ENCODE measurements around the gene CHURC1. TPM values are rescaled to one million over a fixed set of nuclear protein-coding genes. Genes with fewer than 3 reads are reported as not detected.

Gene CHURC1
- total and polyA plus RNA-seq, 2 experiments from 2014 or later: 42.0 to 218 TPM

DNA sequence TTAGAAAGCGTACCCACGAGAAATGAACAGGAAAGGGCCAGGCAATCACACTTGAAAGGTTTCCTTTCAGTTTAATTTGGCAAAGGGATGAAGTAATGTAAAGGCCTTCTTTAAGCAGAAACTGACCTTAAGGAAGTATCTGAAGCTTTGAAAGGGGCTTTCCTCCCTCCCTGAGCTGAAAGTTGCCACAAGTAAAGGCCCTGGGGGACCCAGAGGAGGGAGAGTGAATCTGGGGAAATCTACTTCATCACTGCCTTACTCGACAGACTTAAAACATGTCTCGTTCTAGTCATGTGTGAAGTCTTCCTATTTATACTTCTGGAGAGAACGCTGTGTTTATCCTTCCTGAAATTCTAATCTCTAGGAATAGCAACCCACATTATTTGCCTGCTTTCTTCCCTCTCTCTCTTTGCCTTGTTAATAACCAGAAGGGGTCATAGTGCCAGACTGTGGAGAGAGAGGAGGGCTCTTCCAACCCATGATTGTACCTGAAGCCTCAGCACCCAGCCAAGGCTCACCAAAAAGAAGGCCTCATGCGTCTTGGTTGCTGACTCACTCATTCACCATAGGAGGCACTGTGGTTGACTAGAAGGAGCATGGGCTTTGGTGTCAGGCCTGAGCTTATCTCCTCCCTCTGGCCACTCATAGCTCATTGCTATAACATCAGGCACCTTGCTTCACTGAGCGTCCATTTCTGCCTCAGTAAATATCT is 38.5 kb downstream of the CHURC1 start:
- Histone ChIP-seq H3K27me3 (ENCODE audit: insufficient read depth) (no peaks in the 10 kb centered on the region), H3K27ac (ENCODE audit: low read depth) (no peak overlapping the region; the same call in 1 of the 2 replicates), H3K4me3 (no peak overlapping the region), H3F3A (replicated peaks; ENCODE audit: low read depth) (peaks cover 10% of the 10 kb centered on the region), H4K20me1 (replicated peaks; ENCODE audit: insufficient read depth) (no peaks in the 10 kb centered on the region; the same call in 1 of the 2 replicates), H3K79me2 (replicated peaks; ENCODE audit: insufficient read depth) (no peaks in the 10 kb centered on the region; the same call in 1 of the 2 replicates), H3K9me2 (ENCODE audit: insufficient read depth) (no peaks in the 10 kb centered on the region), H2AFZ (no peak overlapping the region), H3K4me1 (ENCODE audit: insufficient read depth) (peaks cover 28% of the 10 kb centered on the region), H3K36me3 (ENCODE audit: insufficient read depth) (peaks cover 5% of the 10 kb centered on the region; the same call in 1 of the 2 replicates), H3K4me2 (no peak overlapping the region)
- Mint-ChIP-seq H3K27ac (peak overlapping the region; percentile 79), H3K9me3 (no peaks in the 10 kb centered on the region; the same call in 2 of the 3 replicates), H3K27me3 (ENCODE audit: insufficient read depth, low read depth, poor library complexity) (peaks cover 4% of the 10 kb centered on the region), H3K4me1 (peaks cover 40% of the 10 kb centered on the region), H3K36me3 (ENCODE audit: low read depth) (peaks cover 29% of the 10 kb centered on the region), H3K4me3 (no peak overlapping the region)
- peak; percentile 64 for DNase-seq (ENCODE audit: low spot score)
- peak; percentile 44 to 57 for TF ChIP-seq CTCF (conservative IDR thresholded peaks at IDR 0.05; ENCODE audit: low read depth in 2 of 2)
- TF ChIP-seq JUNB (IDR thresholded peaks at IDR 0.05; ENCODE audit: unreplicated experiment): no peak
- TF ChIP-seq ZNF462 (CRISPR knock-in tag; IDR thresholded peaks at IDR 0.05): no peak
- no peak for TF ChIP-seq EZH2 (IDR thresholded peaks at IDR 0.05; ENCODE audit: low read depth, unreplicated experiment)
- peak; percentile 64 for ATAC-seq
